Vagina (tissue), 2 donors: ENCODE results near the gene GORASP1. TPM values are rescaled to one million over a fixed set of nuclear protein-coding genes. Genes with fewer than 3 reads are reported as not detected.

Experiments
- DNase-seq, 2 donors: peaks; one replicate each; pipeline ENCODE4 v3.0.0-alpha.2; 2017; ENCODE audit errors: extremely low spot score in 2 of 2
- H3K27ac ChIP-seq: fragments of 200-600 bp; sonication (generic); one replicate; pipeline ENCODE4 v1.5.1; 2019
- H3K27me3 ChIP-seq: fragments of 200-600 bp; sonication (generic); one replicate; pipeline ENCODE4 v1.5.1; 2019
- H3K36me3 ChIP-seq, 2 donors: fragments of 200-600 bp; sonication (generic); one replicate each; pipeline ENCODE4 v1.5.1; 2017 to 2019
- H3K4me1 ChIP-seq: fragments of 200-600 bp; sonication (generic); one replicate; pipeline ENCODE4 v1.5.1; 2019
- H3K4me3 ChIP-seq, 2 donors: fragments of 200-600 bp; sonication (generic); 1 replicate in 1 of 2; 2 replicates in 1 of 2; pipeline ENCODE4 v1.5.1; 2016 to 2019
- H3K9me3 ChIP-seq: fragments of 200-600 bp; sonication (generic); one replicate; pipeline ENCODE4 v1.5.1; 2019
- CTCF ChIP-seq, 3 experiments: fragments of 450-650 bp in 2 of 3; fragments of 200-600 bp in 1 of 3; sonication (generic) in 1 of 3; IDR thresholded peaks; one replicate each; pipeline ENCODE4 v1.5.1; 2017 to 2019; ENCODE audit warnings: antibody characterized with exemption in 3 of 3, mild to moderate bottlenecking in 2 of 3, moderate library complexity in 2 of 3
- POLR2A ChIP-seq, 2 donors: fragments of 450-650 bp; IDR thresholded peaks; one replicate each; pipeline ENCODE4 v1.6.1; 2017; ENCODE audit warnings: antibody characterized with exemption in 2 of 2, mild to moderate bottlenecking in 2 of 2, moderate library complexity in 2 of 2
- POLR2AphosphoS5 ChIP-seq, 2 donors: sonication (generic); formaldehyde crosslinking; IDR thresholded peaks; one replicate each; pipeline ENCODE4 v1.9.0; 2017; ENCODE audit warnings: antibody characterized with exemption in 2 of 2, mild to moderate bottlenecking in 2 of 2, low read depth in 1 of 2; ENCODE audit not compliant: insufficient read depth in 1 of 2
- intact Hi-C: fragments of 100-400 bp; cut with DNase I; formaldehyde crosslinking; loops from one replicate; pipeline ENCODE4 v1.15.1; 2023
- total RNA-seq: library from RNA; depleted of rRNA; stranded (reverse); fragments of >200 nt; gene quantifications from one replicate; pipeline ENCODE4 v1.2.3, GENCODE V29; 2016

GORASP1 gene
- total RNA-seq, 1 donor from 2014 or later, result 45.9 TPM

DNA sequence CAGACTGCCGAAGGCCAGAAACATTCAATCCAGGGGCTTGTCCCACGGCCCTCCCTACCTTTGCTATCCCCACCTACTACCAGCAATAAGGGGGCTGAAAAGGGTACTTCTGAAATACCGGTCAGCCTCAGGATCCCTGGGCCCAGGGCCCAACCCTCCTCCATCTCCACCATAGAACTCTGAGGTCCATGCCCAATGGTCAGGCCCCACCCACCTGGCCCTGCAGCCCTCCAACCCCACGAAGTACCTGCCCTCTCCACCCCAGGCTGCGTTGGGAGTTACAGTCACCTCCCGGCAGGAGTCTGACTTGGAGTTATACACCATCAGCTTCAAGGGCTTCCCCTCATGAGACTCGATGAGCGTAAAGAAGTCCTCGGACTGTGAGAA is 6.9 kb downstream of the GORASP1 start:
- Histone ChIP-seq H3K36me3 (peaks cover 0 to 49% of the 10 kb centered on the region in 2 donors), H3K4me1 (peaks cover 40% of the 10 kb centered on the region), H3K9me3 (no peaks in the 10 kb centered on the region), H3K4me3 (no peak overlapping the region), H3K27me3 (no peaks in the 10 kb centered on the region), H3K27ac (no peak overlapping the region)
- intact Hi-C loops, result no loop called here
- peak in 1 of 2 donors; percentile 75 for DNase-seq
- TF ChIP-seq CTCF (IDR thresholded peaks at IDR 0.05) (no peak), POLR2AphosphoS5 (IDR thresholded peaks at IDR 0.05; ENCODE audit: insufficient read depth in 1 of 2, low read depth in 1 of 2) (no peak), POLR2A (IDR thresholded peaks at IDR 0.05) (no peak)

DNA sequence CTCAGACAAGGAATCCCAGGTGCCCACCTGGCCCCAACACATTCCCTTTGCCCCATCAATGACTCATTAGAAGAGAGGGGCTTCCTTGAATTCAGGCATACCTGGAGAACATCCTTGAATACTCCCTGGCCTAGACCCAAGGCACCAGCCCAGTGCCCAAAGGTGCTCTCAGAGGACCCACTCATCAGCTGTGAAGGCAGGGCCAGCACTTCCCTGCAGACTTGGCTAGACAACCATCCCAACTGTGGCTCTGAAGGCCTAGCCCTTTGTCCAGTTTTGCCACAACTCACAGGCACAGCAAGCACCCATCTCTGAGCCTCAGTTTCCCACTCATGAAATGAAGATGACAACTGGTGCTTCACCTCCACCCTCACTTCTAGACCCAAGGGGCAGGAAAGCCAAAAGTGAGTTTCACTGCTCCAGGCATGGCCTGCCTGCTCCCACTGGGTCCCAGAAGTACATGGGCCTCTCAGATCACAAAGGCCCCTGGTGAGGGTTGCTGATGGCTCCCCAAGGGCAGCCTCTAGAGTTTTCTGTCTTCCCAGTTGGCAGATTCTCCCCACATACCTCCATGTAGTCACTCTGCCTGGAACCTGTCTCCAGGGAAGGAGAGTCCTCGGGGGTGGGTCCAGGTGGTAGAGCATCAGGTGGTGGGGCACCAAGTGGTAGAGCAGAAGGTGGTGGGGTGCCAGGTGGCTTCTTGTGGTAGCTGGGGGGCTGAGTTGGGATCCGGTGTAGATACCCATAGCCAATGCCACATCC is 7.5 kb downstream of the GORASP1 start:
- peaks cover 34% of the 10 kb centered on the region for H3K4me1 ChIP-seq
- H3K9me3 ChIP-seq, result no peaks in the 10 kb centered on the region
- no peak overlapping the region for H3K27ac ChIP-seq
- intact Hi-C loops, result no loop called here
- peak in 1 of 2 donors; percentile 84 for DNase-seq
- H3K27me3 ChIP-seq, result no peaks in the 10 kb centered on the region
- peaks cover 0 to 54% of the 10 kb centered on the region in 2 donors for H3K36me3 ChIP-seq
- H3K4me3 ChIP-seq, result no peak overlapping the region
- TF ChIP-seq POLR2AphosphoS5 (IDR thresholded peaks at IDR 0.05; ENCODE audit: insufficient read depth in 1 of 2, low read depth in 1 of 2), result no peak
- TF ChIP-seq CTCF (IDR thresholded peaks at IDR 0.05), result no peak
- TF ChIP-seq POLR2A (IDR thresholded peaks at IDR 0.05), result no peak

- TF ChIP-seq POLR2A (IDR thresholded peaks at IDR 0.05), result no peak
- peaks cover 0 to 61% of the 10 kb centered on the region in 2 donors for H3K36me3 ChIP-seq
- no peak overlapping the region for H3K27ac ChIP-seq
- no peak overlapping the region for H3K4me3 ChIP-seq
- DNase-seq, result peak in 1 of 2 donors; percentile 64
- H3K9me3 ChIP-seq, result no peaks in the 10 kb centered on the region
- intact Hi-C loops, result no loop called here
- H3K4me1 ChIP-seq, result peaks cover 28% of the 10 kb centered on the region
- H3K27me3 ChIP-seq, result no peaks in the 10 kb centered on the region
Measured at GRCh38 chr3:39099242-39099641, 8.2 kb downstream of the GORASP1 start.

GRCh38 chr3:39098473-39099000 is 8.9 kb downstream of the GORASP1 start:
- intact Hi-C loops, result no loop called here
- DNase-seq, result peak in 1 of 2 donors; percentile 80
- H3K27ac ChIP-seq, result no peak overlapping the region
- no peaks in the 10 kb centered on the region for H3K27me3 ChIP-seq
- peaks cover 0 to 66% of the 10 kb centered on the region in 2 donors for H3K36me3 ChIP-seq
- peaks cover 21% of the 10 kb centered on the region for H3K4me1 ChIP-seq
- H3K9me3 ChIP-seq, result no peaks in the 10 kb centered on the region
- TF ChIP-seq POLR2A (IDR thresholded peaks at IDR 0.05) (no peak), POLR2AphosphoS5 (IDR thresholded peaks at IDR 0.05; ENCODE audit: insufficient read depth in 1 of 2, low read depth in 1 of 2) (no peak), CTCF (IDR thresholded peaks at IDR 0.05) (no peak)
- H3K4me3 ChIP-seq, result no peak overlapping the region

DNA sequence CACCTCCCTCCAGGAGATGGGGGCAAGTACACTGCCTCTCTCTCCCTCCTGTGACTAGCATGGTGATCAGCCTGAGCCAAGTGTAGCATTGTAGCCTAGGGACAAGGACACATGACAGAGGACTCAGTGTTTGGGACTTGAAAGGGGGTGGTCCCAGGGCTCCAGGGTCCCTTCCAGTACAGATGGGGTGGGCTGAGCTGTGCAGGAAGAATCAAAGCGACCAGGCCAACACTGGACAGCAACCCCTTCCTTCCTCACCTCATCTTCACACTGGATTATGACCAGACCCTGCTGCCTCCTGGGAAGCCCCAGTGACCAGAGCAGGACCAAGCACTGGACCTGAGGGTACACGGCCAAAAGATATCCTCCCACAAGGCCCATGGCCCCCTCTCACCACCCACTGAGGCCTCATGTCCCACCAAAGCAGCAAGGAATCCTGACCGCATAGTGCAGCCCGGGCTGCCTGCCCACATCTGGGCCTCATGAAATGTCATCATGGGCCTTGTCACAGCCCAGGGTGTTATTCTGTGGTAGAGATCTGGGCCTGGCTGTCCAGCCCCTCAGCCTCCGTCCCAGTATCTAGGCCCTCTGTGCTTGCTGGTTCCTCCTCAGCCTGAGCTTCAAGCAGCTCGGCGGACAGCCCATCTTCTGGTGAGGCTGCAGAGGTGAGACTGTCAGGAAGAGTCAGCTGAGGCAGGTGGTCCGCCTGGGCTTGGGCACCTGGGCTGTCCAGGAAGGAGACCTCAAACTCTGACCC is 9.5 kb downstream of the GORASP1 start:
- Histone ChIP-seq H3K9me3 (no peaks in the 10 kb centered on the region), H3K27me3 (no peaks in the 10 kb centered on the region), H3K4me1 (peaks cover 14% of the 10 kb centered on the region), H3K36me3 (peaks cover 0 to 71% of the 10 kb centered on the region in 2 donors), H3K4me3 (no peak overlapping the region), H3K27ac (no peak overlapping the region)
- TF ChIP-seq CTCF (IDR thresholded peaks at IDR 0.05) (no peak), POLR2A (IDR thresholded peaks at IDR 0.05) (no peak), POLR2AphosphoS5 (IDR thresholded peaks at IDR 0.05; ENCODE audit: insufficient read depth in 1 of 2, low read depth in 1 of 2) (no peak)
- intact Hi-C loops, result no loop called here
- DNase-seq, result peak in 1 of 2 donors; percentile 77
